ENCODE results near the gene POMGNT1.

POMGNT1 gene

DNA sequence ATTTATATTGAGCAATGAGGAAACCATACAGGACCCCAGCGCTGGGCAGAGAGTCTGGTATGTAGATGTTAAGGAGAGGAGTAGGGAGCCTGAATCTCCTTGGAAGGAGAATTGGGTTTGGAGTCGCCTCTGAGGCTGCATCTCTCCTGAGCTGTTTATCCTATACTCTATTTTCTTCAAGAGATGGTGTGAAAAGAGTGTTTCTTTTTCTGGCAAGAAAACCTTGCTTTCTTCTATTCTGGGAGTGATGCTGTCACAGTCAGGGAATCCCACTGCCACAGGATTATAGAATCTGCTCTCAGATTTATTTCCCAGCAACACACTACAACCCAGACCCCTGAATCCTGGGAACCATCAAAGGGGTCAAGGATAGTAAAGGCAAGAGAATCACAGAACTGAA is 8.2 kb upstream of the POMGNT1 start:
- no peak for DNase-seq

DNA sequence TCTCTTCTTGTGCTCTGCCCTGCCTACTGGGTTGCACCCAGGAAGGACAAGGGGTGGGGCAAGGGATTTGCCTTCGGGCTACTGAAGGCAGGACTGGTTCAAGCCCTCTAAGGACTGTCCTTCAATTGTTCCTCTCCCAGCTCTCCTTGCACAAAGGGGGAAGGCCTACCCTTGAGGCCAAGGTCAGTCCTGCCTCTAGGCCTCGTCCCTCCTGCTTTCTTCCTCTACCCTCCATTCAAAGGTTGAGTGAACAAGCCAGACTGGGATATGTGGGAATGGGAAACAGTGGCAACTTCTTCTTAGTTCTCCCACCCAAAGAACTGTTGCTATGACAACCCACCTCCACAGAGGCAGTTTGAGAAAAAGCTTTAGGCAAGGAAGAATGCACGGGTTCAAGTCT is 7.6 kb upstream of the POMGNT1 start:
- DNase-seq: no peak

DNA sequence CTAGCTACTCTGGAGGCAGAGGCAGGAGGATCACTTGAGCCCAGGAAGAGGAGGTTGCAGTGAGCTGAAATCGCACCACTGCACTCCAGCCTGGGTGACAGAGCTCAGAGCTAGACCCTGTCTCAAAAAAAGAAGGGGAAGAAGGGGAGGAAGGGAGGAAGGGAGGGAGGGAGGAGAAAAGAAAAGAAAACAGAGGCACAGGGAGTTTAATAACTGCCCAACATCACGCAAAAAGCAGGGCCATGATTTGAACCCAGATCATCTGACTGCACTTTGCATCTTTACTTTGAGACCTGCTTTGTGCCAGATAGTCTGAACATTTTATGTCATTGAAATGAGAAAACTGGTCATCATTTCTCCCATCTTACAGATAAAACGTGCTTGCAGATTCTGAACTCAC is 6.9 kb upstream of the POMGNT1 start:
- no peak for DNase-seq

DNA sequence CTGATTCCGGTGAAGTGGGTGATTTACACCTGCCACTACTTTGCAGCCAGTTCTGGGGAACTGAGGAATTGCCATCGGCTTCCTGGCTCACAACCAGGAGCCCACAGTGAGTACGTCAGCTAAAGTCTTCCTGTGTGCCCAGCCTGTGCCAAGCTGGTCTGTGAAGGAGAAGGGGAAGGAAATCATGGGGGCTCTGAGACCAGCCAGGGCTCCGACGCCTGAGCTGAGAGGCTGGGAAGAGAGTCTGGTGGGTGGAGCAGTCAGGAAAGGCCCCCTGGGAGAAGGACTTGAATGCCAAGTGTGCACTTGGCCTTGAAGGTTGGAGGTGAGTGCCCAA is 6.1 kb upstream of the POMGNT1 start:
- DNase-seq: peak in 1 of 2 experiments; percentile 29

DNA sequence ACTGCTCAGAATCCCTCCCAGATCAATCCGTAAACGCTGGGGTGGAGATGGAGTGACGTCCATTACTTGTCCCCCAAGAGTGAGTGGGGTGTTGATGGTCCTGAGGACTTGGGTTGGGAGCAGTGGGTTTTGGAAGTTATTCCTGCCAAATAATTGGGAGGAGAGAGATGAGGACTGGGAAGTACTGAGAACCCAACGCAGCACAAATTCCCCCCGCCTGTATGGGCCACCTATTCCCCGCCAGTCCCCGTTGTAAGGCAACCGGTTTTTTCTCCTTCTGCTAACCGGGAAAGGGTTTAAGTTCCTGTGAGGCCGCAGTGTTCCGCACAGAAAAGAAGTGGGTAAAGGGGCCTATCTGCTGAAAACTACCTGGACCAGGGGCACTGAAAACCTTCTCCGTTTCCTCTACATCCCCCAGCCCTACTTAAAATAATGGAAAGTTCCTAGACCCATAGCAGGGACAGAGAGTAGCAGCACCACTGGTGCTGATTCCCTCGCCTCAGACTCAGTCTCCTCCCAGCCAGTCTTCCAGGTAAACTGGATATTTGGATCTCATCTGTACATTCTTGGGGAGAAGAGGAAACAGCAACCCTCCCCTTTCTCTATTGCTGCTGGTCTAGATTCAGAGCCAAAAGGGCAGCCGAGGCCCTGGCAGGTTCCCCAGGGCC is 5.6 kb upstream of the POMGNT1 start:
- DNase-seq: no peak

DNA sequence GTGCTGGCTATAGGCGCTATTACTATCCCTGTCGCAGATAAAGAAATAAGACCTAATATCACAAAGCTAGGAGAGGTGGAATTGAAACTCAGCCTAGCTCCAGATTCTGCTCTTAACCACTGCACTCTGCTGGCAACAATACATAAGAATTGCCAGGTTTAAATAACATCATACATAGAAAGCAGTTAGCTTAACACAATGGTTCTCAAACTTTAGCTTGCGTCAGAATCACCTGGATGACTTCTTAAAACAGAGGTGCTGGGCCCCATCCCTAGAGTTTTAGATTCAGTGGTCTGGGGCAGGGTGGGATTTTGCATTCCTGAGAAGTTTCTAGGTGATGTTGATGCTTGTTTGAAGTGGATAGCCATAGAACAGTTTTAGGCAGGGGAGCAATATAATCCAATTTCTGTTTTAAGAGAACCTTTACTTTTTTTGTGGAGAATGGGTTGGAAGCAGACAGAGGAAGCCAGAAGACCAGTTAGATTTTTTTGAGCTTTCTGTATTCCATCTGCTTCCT is 1.1 kb upstream of the POMGNT1 start:
- no peak for DNase-seq

DNA sequence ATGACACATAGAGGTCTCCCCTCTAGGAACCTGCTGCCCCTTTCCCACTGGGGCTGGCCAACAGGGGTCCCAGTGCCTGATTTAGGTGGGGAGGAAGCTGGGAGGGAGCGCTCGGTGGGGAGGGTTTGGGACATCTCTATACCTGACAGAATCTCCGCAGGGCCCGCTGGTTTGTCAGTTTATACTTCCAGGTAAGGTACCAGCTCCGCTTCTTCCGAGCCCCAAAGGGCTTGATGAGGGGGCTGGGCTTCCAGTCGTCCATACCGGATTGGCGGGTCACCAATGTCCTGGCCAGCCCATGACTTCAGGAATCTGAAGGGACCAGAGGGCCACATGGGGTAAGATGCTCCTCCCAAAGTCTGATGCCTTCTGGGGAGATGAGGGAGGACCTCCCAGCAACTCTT is 672 bp downstream of the POMGNT1 start:
- DNase-seq: no peak

DNA sequence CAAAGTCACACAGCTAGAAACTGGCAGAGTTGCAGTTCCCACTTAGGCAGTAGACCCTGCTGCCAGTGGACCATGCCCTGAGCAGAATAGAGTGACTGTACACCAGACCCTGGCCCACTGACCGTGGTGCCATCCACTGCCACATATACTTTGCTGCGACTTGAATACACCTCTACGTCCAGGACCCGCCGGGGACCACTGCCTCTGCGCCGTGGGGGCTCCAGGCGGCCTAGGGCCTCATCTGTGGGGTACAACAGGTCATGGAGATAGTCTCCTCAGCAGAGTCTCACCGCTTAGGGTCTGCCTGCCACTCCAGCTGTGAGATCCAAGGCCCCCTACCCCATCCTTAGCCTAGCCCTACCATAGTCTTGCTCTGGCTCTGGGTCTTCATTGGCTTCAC is 1.6 kb downstream of the POMGNT1 start:
- no peak for DNase-seq

DNA sequence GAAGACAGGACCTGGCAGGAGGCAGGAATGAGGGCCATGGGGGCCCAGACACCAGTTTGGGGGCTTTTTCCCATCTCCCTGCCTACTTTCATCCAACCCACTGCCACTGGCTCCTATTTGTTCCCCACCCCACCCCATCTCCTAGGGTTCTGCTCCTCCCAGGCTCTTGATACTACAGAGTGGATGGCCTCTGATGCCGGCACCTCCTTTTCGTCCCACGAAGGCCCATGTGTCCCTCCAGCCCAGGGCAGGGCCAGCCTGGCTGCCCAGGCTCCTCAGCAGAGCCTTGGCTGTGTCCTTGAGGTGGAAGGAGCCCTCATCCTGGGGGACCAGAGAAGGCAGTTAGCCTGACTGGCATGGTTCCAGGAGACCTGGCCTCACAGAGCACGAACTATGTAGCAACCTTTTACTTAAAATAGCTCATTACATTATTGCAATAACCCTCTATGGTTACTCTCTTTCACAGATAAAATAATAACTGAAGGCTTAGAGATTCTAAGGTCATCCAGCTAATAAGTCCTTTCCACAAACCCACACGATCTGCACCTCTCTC is 3.5 kb downstream of the POMGNT1 start:
- no peak for DNase-seq

DNA sequence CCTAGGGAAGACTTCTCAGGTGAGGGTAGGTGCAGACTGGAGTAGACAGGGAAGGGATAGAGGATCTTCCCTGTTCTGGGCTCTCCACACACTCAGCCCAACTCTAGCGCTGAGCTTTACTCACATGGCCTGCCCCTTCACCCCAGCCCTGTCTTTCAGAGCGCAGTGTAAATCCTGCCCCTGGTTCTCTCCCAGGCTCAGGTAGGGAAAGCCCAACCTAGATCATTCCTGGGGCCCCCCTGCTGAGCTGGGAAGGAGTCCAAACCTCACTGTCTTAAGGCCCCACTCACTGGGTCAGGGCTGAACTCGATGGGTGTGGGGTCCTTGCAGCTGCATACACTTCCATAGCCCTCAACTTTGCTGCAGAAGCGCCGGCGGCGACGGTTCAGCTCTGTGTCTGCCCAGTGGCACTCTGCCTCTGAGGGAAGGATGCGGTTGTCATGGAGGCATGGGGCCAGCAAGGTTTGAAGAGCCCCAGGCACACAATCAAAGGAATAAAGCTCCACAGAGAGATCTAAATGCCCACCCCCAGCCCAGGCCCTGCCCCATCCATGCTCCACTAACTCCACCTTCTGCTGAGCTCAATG is 4.2 kb downstream of the POMGNT1 start:
- peak in 1 of 2 experiments; percentile 28 for DNase-seq

DNA sequence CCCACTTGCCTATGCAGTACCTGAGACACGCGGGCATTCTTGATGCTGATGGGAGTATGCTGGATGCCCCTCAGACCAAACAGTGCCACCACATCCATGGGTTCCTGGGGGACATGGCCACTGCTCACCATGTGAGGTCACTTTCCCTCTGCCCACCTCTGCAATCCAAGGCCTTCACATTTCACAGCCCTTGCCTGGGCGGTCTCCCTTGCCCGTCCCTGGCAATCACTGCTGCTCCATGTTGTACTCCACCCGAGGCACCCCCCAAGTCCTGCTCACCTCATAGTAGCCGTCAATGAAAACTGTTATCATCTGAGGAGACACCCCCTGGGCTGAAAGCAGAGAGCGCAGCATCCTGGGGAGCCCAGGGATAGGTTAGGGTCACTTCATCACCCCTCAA is 4.9 kb downstream of the POMGNT1 start:
- DNase-seq: no peak

DNA sequence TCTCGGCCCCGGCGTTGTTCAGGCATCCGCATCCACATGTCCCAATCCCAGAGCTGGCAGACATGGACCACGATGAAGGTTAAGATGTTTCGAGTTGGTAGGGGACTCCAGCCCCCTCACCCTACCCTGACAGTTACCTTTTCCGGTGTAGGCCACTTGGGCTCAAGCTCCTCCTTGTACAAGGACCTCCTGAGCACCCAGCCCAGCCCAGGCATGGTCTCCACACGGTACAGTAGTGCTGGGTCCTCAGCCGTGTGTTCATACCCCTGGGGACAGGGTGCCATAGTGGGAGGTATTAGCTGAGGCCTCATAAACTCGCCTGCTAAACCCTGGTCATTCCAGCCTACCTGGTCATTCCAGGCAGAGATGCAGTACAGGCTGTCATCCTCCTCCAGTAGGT is 6.1 kb downstream of the POMGNT1 start:
- DNase-seq: no peak

DNA sequence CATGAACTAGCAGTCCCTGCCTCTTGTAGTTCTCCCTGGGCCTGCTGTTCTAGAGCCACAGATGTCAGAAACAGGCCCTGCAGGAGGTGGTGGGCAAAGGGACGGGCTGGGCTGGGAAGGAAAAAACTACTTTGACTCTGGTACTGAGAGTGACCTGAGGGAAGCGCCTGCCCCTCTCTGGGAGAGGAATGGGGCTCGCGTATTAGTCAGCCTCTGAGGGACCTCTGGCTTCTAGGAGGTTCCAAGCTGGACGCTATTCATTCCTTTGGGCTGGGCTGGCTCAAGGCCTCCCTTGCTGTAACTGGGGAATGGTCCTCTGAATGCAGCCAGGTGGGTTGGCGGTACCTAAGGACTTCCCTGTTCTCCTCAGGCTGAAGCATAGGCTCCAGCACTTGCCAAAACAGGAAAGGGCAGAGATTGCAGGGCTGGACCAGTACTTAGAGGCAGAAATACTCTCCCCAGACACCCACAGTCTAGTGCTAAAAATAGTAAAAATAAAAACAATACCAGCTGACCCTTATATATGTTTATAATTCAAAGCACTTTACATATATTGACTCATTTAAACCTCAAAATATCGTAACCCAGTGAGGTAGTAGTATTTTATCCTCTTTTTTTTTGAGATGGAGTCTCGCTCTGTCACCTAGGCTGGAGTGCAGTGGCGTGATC is 7.1 kb downstream of the POMGNT1 start:
- no peak for DNase-seq

DNA sequence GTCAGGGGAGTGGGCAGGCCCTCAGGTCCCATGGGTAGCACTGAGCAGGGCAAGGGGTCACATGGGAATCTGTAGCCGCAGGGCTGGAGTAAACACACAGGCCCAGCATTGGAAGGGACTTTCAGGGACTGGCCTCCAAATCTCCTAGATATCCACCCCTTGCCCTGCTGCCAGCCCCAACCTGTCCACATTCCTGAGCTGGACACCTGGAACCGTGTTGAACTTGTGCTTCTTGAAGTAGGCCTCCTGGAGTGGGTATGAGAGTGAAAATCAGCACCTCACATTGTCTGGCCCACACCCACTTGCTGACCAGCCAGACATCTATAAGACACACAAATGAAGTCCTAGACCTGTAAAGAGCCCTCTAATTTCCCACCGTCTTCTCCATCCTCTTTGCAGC is 7.7 kb downstream of the POMGNT1 start:
- no peak for DNase-seq

DNA sequence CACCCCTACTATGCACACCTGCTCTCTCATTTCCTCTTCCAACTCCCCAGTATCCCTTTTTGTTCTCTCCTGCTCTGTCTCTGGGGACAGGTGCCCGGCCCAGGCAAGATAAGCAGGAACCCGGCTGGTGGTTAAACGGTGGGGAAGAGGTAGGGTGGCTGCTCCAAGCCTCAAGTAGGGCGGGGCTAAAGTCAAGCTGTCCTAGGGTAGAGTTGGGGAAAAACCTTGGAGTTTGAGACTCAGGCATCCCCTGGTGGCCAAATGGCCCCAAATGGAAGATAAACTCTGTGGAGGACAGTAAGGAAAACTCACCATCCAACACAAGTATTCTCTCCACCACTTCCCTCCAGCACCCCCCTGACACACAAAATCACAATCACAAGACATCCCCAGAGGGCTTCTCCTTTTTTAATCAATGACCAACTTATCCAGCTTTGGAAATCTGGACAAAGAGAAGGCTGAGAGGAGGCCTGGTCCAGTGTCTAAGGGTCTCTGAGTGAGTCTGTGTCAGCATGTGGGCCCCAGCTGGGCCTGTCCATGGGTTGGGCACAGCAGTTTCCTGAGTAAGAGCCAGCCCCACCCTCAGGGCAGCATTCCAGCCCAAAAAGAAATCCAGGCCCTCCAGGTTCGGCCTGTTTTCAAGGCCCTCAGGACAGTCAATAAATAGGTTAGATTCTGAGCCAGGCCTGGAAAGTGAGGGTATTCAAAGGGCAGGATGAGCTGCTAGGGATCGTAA is 9.8 kb downstream of the POMGNT1 start:
- DNase-seq: no peak

DNA sequence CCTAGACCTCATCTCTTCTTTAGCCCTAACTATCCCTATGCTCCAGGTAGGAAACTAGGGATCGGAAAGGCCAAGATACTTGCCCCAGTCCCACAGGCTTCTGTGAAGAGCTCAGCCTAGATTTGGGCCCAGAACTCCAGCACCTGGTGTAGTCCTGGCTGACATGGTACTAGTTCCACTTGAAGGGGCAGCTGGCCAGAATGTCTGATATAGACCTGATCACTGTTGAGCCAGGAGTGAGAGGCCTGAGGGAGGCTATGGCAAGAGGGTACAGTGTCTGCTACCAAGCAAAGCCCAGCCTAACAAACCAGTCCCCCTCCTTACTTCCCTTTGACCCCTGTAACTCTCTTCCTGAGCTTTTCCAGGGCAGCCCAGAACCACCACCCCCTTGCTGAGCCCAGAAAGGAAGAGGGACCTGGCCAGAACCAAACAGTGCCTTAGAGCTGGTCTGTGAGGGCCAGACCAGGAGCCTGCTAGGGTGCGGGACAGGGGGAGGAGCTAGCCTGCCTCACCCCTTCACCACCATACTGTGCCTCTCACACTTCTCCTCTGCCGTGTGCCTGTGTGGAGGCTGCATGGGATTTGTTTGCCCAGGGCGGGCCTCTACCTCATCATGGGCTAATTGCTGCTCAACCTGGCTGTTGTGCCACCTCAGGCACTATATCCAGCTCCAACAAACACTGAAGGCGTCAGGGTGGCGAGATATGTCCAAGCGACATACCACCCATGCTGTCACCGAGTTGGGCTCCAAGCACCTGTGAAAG is 10.9 kb downstream of the POMGNT1 start:
- no peak for DNase-seq

DNA sequence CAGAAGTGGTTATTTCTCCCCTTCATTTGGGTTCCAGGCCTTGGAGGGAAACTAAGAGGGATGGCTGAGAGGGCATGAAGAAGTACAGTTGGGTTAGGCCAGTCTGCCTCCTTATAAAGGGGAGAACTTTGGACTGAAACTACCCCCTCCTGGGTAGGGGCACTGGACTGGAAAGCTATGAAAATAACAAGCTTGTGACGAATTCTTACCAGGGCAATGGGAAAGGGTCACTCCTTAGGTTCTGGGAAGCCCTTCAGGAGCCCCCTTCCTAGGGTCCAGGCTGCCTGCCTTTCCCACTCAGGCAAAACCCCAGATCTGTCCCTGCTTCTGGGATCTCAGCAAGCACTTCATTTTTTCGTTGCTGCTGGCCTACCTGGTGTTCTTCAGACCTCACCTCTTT is 12.2 kb downstream of the POMGNT1 start:
- DNase-seq: no peak

DNA sequence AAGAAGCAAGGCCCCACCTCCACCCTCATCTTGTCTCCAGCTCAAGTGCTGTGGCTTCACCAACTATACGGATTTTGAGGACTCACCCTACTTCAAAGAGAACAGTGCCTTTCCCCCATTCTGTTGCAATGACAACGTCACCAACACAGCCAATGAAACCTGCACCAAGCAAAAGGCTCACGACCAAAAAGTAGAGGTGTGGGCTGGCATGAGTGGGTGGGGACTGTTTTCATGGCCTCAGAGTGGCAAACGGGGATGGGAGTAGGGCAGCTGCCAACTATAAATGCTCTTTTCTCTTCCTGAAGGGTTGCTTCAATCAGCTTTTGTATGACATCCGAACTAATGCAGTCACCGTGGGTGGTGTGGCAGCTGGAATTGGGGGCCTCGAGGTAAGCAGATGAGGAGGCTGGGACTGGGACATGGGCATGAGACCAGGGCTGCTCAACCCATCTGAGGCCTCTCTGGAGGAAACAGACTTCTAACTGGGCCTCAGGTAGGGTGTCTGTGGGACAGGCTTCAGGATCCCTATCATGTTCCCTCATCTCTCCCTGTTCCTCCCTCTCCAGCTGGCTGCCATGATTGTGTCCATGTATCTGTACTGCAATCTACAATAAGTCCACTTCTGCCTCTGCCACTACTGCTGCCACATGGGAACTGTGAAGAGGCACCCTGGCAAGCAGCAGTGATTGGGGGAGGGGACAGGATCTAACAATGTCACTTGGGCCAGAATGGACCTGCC is 13.1 kb downstream of the POMGNT1 start:
- DNase-seq: no peak

DNA sequence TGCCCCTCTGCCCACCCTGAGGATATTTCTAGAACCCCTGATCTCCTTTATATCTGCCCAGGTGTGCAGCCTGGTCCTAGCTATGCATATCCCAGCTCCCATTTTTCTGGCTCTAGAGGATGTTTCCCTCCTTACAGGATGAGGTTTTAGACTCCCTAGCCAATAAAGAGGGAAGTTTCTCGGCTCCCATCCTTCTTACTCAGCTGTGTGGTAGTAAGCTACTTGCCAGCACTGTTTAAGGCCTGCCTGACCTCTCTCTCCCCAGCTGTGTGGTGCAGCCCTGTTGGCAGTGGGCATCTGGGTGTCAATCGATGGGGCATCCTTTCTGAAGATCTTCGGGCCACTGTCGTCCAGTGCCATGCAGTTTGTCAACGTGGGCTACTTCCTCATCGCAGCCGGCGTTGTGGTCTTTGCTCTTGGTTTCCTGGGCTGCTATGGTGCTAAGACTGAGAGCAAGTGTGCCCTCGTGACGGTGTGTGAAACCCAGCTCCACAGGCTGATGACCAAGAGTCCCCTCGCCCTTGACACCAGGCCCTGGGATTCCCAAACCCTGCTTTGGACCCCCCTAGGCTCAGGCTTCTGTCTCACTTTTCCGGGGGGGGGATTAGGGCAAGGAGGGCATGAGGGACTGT is 14.2 kb downstream of the POMGNT1 start:
- no peak for DNase-seq

DNA sequence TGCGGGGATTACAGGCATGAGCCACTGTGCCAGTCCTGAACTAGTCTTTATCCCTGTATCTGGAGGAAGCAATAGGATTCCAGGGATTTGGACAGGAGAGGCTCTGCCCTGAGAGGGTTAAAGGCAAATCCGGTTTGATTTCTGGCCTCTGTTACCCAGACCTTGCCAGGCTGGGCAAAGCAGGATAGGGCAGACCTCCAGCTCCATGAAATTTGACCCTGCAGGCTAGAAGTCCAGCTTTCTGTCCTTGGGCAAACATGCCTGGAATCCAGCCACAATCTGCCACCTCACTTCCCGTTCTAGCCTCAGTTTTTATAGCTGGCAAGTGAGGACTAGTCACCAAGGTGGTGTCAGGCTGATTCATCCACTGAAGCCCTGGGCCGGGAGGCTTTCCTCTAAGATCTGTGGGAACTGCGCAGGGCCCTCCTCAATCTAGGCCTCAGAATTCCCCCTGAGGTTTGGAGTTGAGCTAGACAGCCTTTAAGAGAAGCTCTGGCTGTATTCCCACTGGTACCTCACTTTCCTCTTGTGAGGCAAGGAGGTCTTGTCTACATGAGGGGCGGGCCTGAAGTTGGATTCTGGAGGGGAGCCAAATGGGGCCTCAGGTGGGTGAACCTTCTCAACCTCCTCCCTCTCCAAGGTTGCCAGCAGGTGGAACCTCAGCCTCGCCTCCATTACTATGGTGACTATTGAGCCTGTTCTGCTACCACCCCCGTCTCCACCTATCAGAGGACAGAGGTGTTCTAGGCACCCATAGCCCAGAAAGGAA is 15.0 kb downstream of the POMGNT1 start:
- DNase-seq: no peak
